Esophagus muscularis mucosa (tissue), 3 donors: ENCODE results near the gene MKKS.

Experiments
- CTCF ChIP-seq, 3 experiments: fragments of 200-600 bp in 2 of 3; fragments of 450-650 bp in 1 of 3; sonication (generic) in 2 of 3; IDR thresholded peaks; one replicate each; pipeline ENCODE4 v1.5.1; 2017 to 2019; ENCODE audit warnings: antibody characterized with exemption in 3 of 3, mild to moderate bottlenecking in 2 of 3, moderate library complexity in 1 of 3
- POLR2A ChIP-seq: fragments of 450-650 bp; IDR thresholded peaks from one replicate; pipeline ENCODE4 v1.6.1; 2017; ENCODE audit warnings: antibody characterized with exemption, moderate library complexity, mild to moderate bottlenecking, low read depth
- POLR2AphosphoS5 ChIP-seq, 2 donors: sonication (generic); formaldehyde crosslinking; IDR thresholded peaks; one replicate each; pipeline ENCODE4 v1.6.1; 2017; ENCODE audit warnings: antibody characterized with exemption in 2 of 2

- TF ChIP-seq CTCF (IDR thresholded peaks at IDR 0.05) (no peak), POLR2A (no peak), POLR2AphosphoS5 (IDR thresholded peaks at IDR 0.05) (no peak)
Observed at GRCh38 chr20:10432079-10432478, 1.9 kb downstream of the MKKS start.
